Measurements from ENCODE around the gene SMYD3. TPM values are rescaled to one million over a fixed set of nuclear protein-coding genes. Genes with fewer than 3 reads are reported as not detected.

Gene SMYD3
- total RNA-seq, 2 experiments from 2014 or later = 22.6 to 24.6 TPM

GRCh38 chr1:246213502-246213901 is 293.6 kb downstream of the SMYD3 start:
- H3K9me3 Mint-ChIP-seq = no peaks in the 10 kb centered on the region
- TF ChIP-seq CTCF (IDR thresholded peaks at IDR 0.05) = no peak
- ChIA-PET CTCF (no interaction called here), POLR2A (no interaction called here)
- intact Hi-C loops (cut with micrococcal nuclease) = no loop called here
- no peak for ATAC-seq
- no peaks in the 10 kb centered on the region for H3K27me3 Mint-ChIP-seq
- H3K4me3 Mint-ChIP-seq = no peak overlapping the region
- no peak for DNase-seq
- H3K4me1 Mint-ChIP-seq (ENCODE audit: low read depth) = no peaks in the 10 kb centered on the region
- H3K27ac Mint-ChIP-seq = no peak overlapping the region
- peaks cover 4% of the 10 kb centered on the region for H3K36me3 Mint-ChIP-seq (ENCODE audit: low read depth)

DNA sequence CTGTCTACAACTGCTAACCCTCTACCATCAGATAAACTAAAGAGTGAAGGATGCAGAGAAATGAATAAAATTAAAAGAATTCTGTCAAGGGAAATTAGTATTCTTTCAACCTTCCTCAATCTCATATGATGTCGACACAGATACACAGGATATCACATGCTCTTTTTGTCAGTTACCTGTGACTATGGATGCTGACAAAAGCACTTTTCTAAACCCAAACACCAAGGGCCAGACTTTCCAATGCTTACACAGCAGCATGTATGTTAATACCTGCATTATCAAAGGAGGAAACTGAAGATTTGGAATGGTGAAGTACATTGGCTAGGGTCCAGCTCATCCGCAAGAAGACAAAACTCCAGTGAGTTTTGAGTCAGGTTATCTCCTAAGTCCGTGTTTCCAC is 294.0 kb downstream of the SMYD3 start:
- no peaks in the 10 kb centered on the region for H3K27me3 Mint-ChIP-seq
- intact Hi-C loops (cut with micrococcal nuclease) = no loop called here
- POLR2A ChIA-PET = no interaction called here

DNA sequence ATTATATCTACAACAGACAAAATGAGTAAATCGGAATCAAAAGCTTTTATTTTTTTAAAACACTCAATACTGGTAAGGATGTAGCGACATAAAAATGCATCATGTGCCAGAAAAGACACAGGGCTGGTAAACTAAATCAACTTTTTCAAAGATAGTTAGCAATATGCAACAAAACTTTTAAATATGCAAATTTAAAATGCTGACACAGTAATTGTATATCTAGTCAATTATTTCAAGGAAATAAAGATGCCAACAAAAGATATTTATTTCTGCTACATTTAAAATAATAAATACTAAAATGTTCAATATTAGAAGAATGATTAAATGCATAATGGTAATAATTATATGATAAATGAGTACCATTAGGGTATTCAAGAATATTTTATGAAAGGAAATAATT is 295.1 kb downstream of the SMYD3 start:
- H3K36me3 Mint-ChIP-seq (ENCODE audit: low read depth) = no peaks in the 10 kb centered on the region
- H3K9me3 Mint-ChIP-seq = no peaks in the 10 kb centered on the region
- H3K27me3 Mint-ChIP-seq = no peaks in the 10 kb centered on the region
- no peaks in the 10 kb centered on the region for H3K4me1 Mint-ChIP-seq (ENCODE audit: low read depth)
- no peak overlapping the region for H3K27ac Mint-ChIP-seq
- CTCF ChIA-PET = no interaction called here
- DNase-seq (no peak), ATAC-seq (no peak)
- intact Hi-C loops (cut with micrococcal nuclease) = no loop called here
- TF ChIP-seq CTCF (IDR thresholded peaks at IDR 0.05) = no peak
- no peak overlapping the region for H3K4me3 Mint-ChIP-seq
- POLR2A ChIA-PET = no interaction called here

More for the DNA sequence above, 294.0 kb downstream of the SMYD3 start:
- Mint-ChIP-seq H3K9me3 (no peaks in the 10 kb centered on the region), H3K36me3 (ENCODE audit: low read depth) (peaks cover 3% of the 10 kb centered on the region), H3K4me3 (no peak overlapping the region), H3K27ac (no peak overlapping the region), H3K4me1 (ENCODE audit: low read depth) (no peaks in the 10 kb centered on the region)
- ATAC-seq (no peak), DNase-seq (no peak)
- CTCF ChIA-PET = no interaction called here
- no peak for TF ChIP-seq CTCF (IDR thresholded peaks at IDR 0.05)

- intact Hi-C loops (cut with micrococcal nuclease) = no loop called here
- DNase-seq (no peak), ATAC-seq (no peak)
- Mint-ChIP-seq H3K4me1 (ENCODE audit: low read depth) (no peaks in the 10 kb centered on the region), H3K36me3 (ENCODE audit: low read depth) (no peaks in the 10 kb centered on the region), H3K27me3 (no peaks in the 10 kb centered on the region), H3K4me3 (no peak overlapping the region), H3K9me3 (no peaks in the 10 kb centered on the region), H3K27ac (no peak overlapping the region)
- POLR2A ChIA-PET = no interaction called here
- TF ChIP-seq CTCF (IDR thresholded peaks at IDR 0.05) = no peak
- CTCF ChIA-PET = no interaction called here
Measured at GRCh38 chr1:246210756-246211155, 296.3 kb downstream of the SMYD3 start.

- Mint-ChIP-seq H3K27ac (no peak overlapping the region), H3K4me3 (no peak overlapping the region), H3K36me3 (ENCODE audit: low read depth) (no peaks in the 10 kb centered on the region), H3K4me1 (ENCODE audit: low read depth) (no peaks in the 10 kb centered on the region), H3K27me3 (no peaks in the 10 kb centered on the region), H3K9me3 (no peaks in the 10 kb centered on the region)
- POLR2A ChIA-PET = no interaction called here
- CTCF ChIA-PET = interaction anchor here (0.7 kb wide), 1 partner anchor 802 kb away, joined by 3 read pairs; no protein-coding TSS in a partner anchor
- DNase-seq (no peak), ATAC-seq (no peak)
- intact Hi-C loops (cut with micrococcal nuclease) = no loop called here
- no peak for TF ChIP-seq CTCF (IDR thresholded peaks at IDR 0.05)
Measured at GRCh38 chr1:246208105-246208504, 299.0 kb downstream of the SMYD3 start.
